Liver (tissue), 9 donors: ENCODE results near the gene DNAH10. TPM values are rescaled to one million over a fixed set of nuclear protein-coding genes. Genes with fewer than 3 reads are reported as not detected.

ENCODE experiments used
- DNase-seq: peaks from one replicate; pipeline ENCODE4 v3.0.0-alpha.2; 2017; ENCODE audit warnings: low spot score
- H3K27ac ChIP-seq, 2 donors: one replicate each; pipeline ENCODE4 v1.7.0; 2013; ENCODE audit warnings: inconsistent platforms in 2 of 2, low read length in 2 of 2, control low read depth in 1 of 2, low read depth in 1 of 2, mild to moderate bottlenecking in 1 of 2
- H3K27me3 ChIP-seq, 4 donors: one replicate each; pipeline versions ENCODE4 v1.6.1 to v1.7.0; 2013; ENCODE audit warnings: low read length in 3 of 4, inconsistent platforms in 1 of 4, mild to moderate bottlenecking in 1 of 4, moderate library complexity in 1 of 4; ENCODE audit not compliant: control insufficient read depth in 4 of 4, insufficient read depth in 4 of 4
- H3K36me3 ChIP-seq, 4 donors: one replicate each; pipeline versions ENCODE4 v1.6.1 to v1.7.0; 2013; ENCODE audit warnings: low read length in 3 of 4, mild to moderate bottlenecking in 3 of 4, low read depth in 1 of 4, moderate library complexity in 1 of 4; ENCODE audit not compliant: control insufficient read depth in 4 of 4, insufficient read depth in 3 of 4
- H3K4me1 ChIP-seq, 4 donors: one replicate each; pipeline versions ENCODE4 v1.6.1 to v1.7.0; 2013; ENCODE audit warnings: low read length in 3 of 4, mild to moderate bottlenecking in 3 of 4, moderate library complexity in 1 of 4; ENCODE audit not compliant: control insufficient read depth in 4 of 4, insufficient read depth in 4 of 4
- H3K4me3 ChIP-seq, 3 donors: one replicate each; pipeline versions ENCODE4 v1.6.1 to v1.7.0; 2013; ENCODE audit warnings: low read length in 3 of 3, control low read depth in 1 of 3, low read depth in 1 of 3, mild to moderate bottlenecking in 1 of 3
- H3K9ac ChIP-seq, 2 donors: one replicate each; pipeline ENCODE4 v1.7.0; 2013; ENCODE audit warnings: low read length in 2 of 2, mild to moderate bottlenecking in 2 of 2, moderate library complexity in 2 of 2, control low read depth in 1 of 2, low read depth in 1 of 2
- H3K9me3 ChIP-seq, 4 donors: one replicate each; pipeline versions ENCODE4 v1.6.1 to v1.7.0; 2013; ENCODE audit warnings: low read length in 3 of 4; ENCODE audit not compliant: control insufficient read depth in 4 of 4
- ATF3 ChIP-seq: IDR thresholded peaks from 2 replicates; pipeline ENCODE4 v1.6.1; 2016; ENCODE audit warnings: antibody characterized with exemption
- CTCF ChIP-seq: fragments of 150-350 bp; IDR thresholded peaks from 2 replicates; pipeline ENCODE4 v1.5.1; 2017; ENCODE audit warnings: improper control_type of control experiment, low read depth, low read length; ENCODE audit not compliant: missing input control
- EGR1 ChIP-seq, 2 donors: IDR thresholded peaks; 2 replicates each; pipeline ENCODE4 v1.6.1; 2016 to 2018; ENCODE audit warnings: antibody characterized with exemption in 2 of 2, low read depth in 2 of 2
- FOXA1 ChIP-seq: IDR thresholded peaks from 2 replicates; pipeline ENCODE4 v1.6.1; 2016; ENCODE audit warnings: antibody characterized with exemption
- FOXA2 ChIP-seq: IDR thresholded peaks from 2 replicates; pipeline ENCODE4 v1.6.1; 2016; ENCODE audit warnings: antibody characterized with exemption
- GABPA ChIP-seq, 2 donors: IDR thresholded peaks in 1 of 2; conservative IDR thresholded peaks in 1 of 2; 2 replicates each; pipeline ENCODE4 v1.6.1; 2016; ENCODE audit warnings: antibody characterized with exemption in 2 of 2, mild to moderate bottlenecking in 1 of 2, moderate library complexity in 1 of 2
- HNF4A ChIP-seq, 2 donors: conservative IDR thresholded peaks; 2 replicates each; pipeline ENCODE4 v1.6.1; 2016; ENCODE audit warnings: antibody characterized with exemption in 2 of 2, mild to moderate bottlenecking in 2 of 2
- HNF4G ChIP-seq: IDR thresholded peaks from 2 replicates; pipeline ENCODE4 v1.6.1; 2016; ENCODE audit warnings: antibody characterized with exemption
- JUND ChIP-seq, 2 donors: IDR thresholded peaks; 2 replicates each; pipeline ENCODE4 v1.6.1; 2016; ENCODE audit warnings: antibody characterized with exemption in 2 of 2
- NR2F2 ChIP-seq: IDR thresholded peaks from 2 replicates; pipeline ENCODE4 v1.6.1; 2016; ENCODE audit warnings: antibody characterized with exemption
- RAD21 ChIP-seq, 2 donors: IDR thresholded peaks; 2 replicates each; pipeline ENCODE4 v1.6.1; 2016; ENCODE audit warnings: antibody characterized with exemption in 2 of 2, mild to moderate bottlenecking in 2 of 2
- REST ChIP-seq: IDR thresholded peaks from 2 replicates; pipeline ENCODE4 v1.6.1; 2016; ENCODE audit warnings: antibody characterized with exemption, mild to moderate bottlenecking
- RXRA ChIP-seq, 2 donors: IDR thresholded peaks; 2 replicates each; pipeline ENCODE4 v1.6.1; 2017 to 2018; ENCODE audit warnings: antibody characterized with exemption in 2 of 2, mild to moderate bottlenecking in 1 of 2
- TAF1 ChIP-seq: conservative IDR thresholded peaks from 2 replicates; pipeline ENCODE4 v1.6.1; 2016; ENCODE audit warnings: antibody characterized with exemption, mild to moderate bottlenecking
- YY1 ChIP-seq: IDR thresholded peaks from 2 replicates; pipeline ENCODE4 v1.6.1; 2016; ENCODE audit warnings: antibody characterized with exemption, mild to moderate bottlenecking
- ZBTB33 ChIP-seq: IDR thresholded peaks from 2 replicates; pipeline ENCODE4 v1.6.1; 2016; ENCODE audit warnings: antibody characterized with exemption
- WGBS: extraction: QIAGEN DNeasy Blood & Tissue Kit; methylation state at CpG from one replicate; pipeline ENCODE4 v1.1.7; 2013; 5-methylcytosine and 5-hydroxymethylcytosine counted together
- polyA plus RNA-seq, 2 donors: library from polyadenylated mRNA; stranded (reverse) in 1 of 2; unstranded in 1 of 2; fragments of 200-250 nt in 1 of 2; fragments of >200 nt in 1 of 2; fragmentation: Nextera tagmentation in 1 of 2; extraction: Ambion mirVana in 1 of 2; gene quantifications; one replicate each; pipeline versions ENCODE4 v1.2.1 to v1.2.3, GENCODE V29; 2013 to 2015
- total RNA-seq, 2 donors: library from RNA; depleted of rRNA; stranded (reverse); fragments of >200 nt; gene quantifications; one replicate each; pipeline ENCODE4 v1.2.3, GENCODE V29; 2014
- donor health status: healthy.
- donor health status: healthy.
- donor health status: healthy.
- donor health status: healthy.
- donor health status: healthy.

Gene DNAH10
- total and polyA plus RNA-seq, 4 donors: 0.05 to 0.47 (median 0.07) TPM

GRCh38 chr12:123889848-123890535 lies 127.9 kb downstream of the DNAH10 start (continued):
- TF ChIP-seq ATF3: no peak
- no peak for TF ChIP-seq FOXA2
- no peak for TF ChIP-seq RXRA (IDR thresholded peaks at IDR 0.05)
- TF ChIP-seq CTCF: no peak
- TF ChIP-seq YY1: no peak
- no peak for TF ChIP-seq EGR1 (IDR thresholded peaks at IDR 0.05; ENCODE audit: low read depth in 2 of 2)

- 50% methylated on average over 10 of the region's 10 CpGs for WGBS
- Histone ChIP-seq H3K4me1 (peaks cover 0 to 3% (median 0%) of the 10 kb centered on the region in 4 donors), H3K27ac (no peak overlapping the region), H3K36me3 (no peaks in the 10 kb centered on the region), H3K9me3 (no peaks in the 10 kb centered on the region), H3K9ac (no peak overlapping the region), H3K4me3 (no peak overlapping the region), H3K27me3 (no peaks in the 10 kb centered on the region)
- TF ChIP-seq ZBTB33: no peak
- no peak for TF ChIP-seq RAD21 (IDR thresholded peaks at IDR 0.05)
- TF ChIP-seq EGR1 (IDR thresholded peaks at IDR 0.05; ENCODE audit: low read depth in 2 of 2): no peak
- TF ChIP-seq HNF4G: no peak
- no peak for TF ChIP-seq RXRA (IDR thresholded peaks at IDR 0.05)
- no peak for TF ChIP-seq NR2F2
- TF ChIP-seq FOXA1: no peak
- no peak for TF ChIP-seq REST
- no peak for TF ChIP-seq GABPA (IDR thresholded peaks at IDR 0.05 in 1 of 2, conservative IDR thresholded peaks at IDR 0.05 in 1 of 2)
- TF ChIP-seq HNF4A (conservative IDR thresholded peaks at IDR 0.05): no peak
- no peak for TF ChIP-seq JUND (IDR thresholded peaks at IDR 0.05)
- TF ChIP-seq FOXA2: no peak
- no peak for TF ChIP-seq ATF3
- no peak for TF ChIP-seq YY1
- no peak for TF ChIP-seq TAF1
- DNase-seq: no peak
These were observed 128.4 kb downstream of the DNAH10 start for GRCh38 chr12:123890536-123890902.
